Aorta (tissue), 5 donors: Measurements from ENCODE around the gene LCE5A. TPM values are rescaled to one million over a fixed set of nuclear protein-coding genes. Genes with fewer than 3 reads are reported as not detected.
"Not testable (repeated sequence)": the region's sequence is repeated elsewhere in the genome, so short reads cannot be mapped to it uniquely, and the experiment has no call there.

Source experiments
- ATAC-seq: fragments of 200-7000 bp; cut with Tn5 transposase; one replicate; pipeline ENCODE4 v1.9.1; 2022; ENCODE audit warnings: moderate library complexity; ENCODE audit not compliant: low FRiP score
- DNase-seq, 2 donors: peaks; one replicate each; pipeline ENCODE4 v3.0.0-alpha.2; 2020
- H3K27ac ChIP-seq, 2 donors: one replicate each; pipeline ENCODE4 v1.5.1; 2013; ENCODE audit warnings: low read length in 2 of 2, mild to moderate bottlenecking in 2 of 2, moderate library complexity in 2 of 2, control low read depth in 1 of 2, inconsistent platforms in 1 of 2, low read depth in 1 of 2
- H3K27me3 ChIP-seq, 2 donors: one replicate each; pipeline ENCODE4 v1.6.1; 2013; ENCODE audit warnings: control low read depth in 1 of 2, low read length in 1 of 2, mild to moderate bottlenecking in 1 of 2, moderate library complexity in 1 of 2; ENCODE audit not compliant: insufficient read depth in 2 of 2, control insufficient read depth in 1 of 2
- H3K36me3 ChIP-seq, 2 donors: one replicate each; pipeline ENCODE4 v1.6.1; 2013; ENCODE audit warnings: control low read depth in 1 of 2, low read length in 1 of 2, mild to moderate bottlenecking in 1 of 2; ENCODE audit not compliant: insufficient read depth in 2 of 2, control insufficient read depth in 1 of 2
- H3K4me1 ChIP-seq, 2 donors: one replicate each; pipeline ENCODE4 v1.6.1; 2013; ENCODE audit warnings: low read length in 2 of 2, control low read depth in 1 of 2, mild to moderate bottlenecking in 1 of 2, moderate library complexity in 1 of 2; ENCODE audit not compliant: insufficient read depth in 2 of 2, control insufficient read depth in 1 of 2
- H3K4me3 ChIP-seq, 2 donors: one replicate each; pipeline ENCODE4 v1.5.1; 2013; ENCODE audit warnings: low read length in 2 of 2, control low read depth in 1 of 2, mild to moderate bottlenecking in 1 of 2
- H3K9me3 ChIP-seq: one replicate; pipeline ENCODE4 v1.6.1; 2013; ENCODE audit warnings: mild to moderate bottlenecking, low read length; ENCODE audit not compliant: control insufficient read depth
- WGBS, 2 donors: extraction: QIAGEN DNeasy Blood & Tissue Kit; methylation state at CpG; one replicate each; pipeline ENCODE4 v1.1.7; 2013; 5-methylcytosine and 5-hydroxymethylcytosine counted together
- intact Hi-C, 2 donors: fragments of 100-400 bp; cut with DNase I; formaldehyde crosslinking; loops; one replicate each; pipeline versions ENCODE4 v1.14.2 to v1.15.0; 2022
- polyA plus RNA-seq, 2 donors: library from polyadenylated mRNA; stranded (reverse); fragments of 200-250 nt; gene quantifications; one replicate each; pipeline ENCODE4 v1.2.3, GENCODE V29; 2013
- total RNA-seq, 2 donors: library from RNA; stranded (reverse); fragmentation: NEBNext Ultra II Directional; extraction: Animal tissue kit (Norgen Biotek cat#: 25700); gene quantifications; one replicate each; pipeline ENCODE4 v1.2.1, GENCODE V29; 2021
- donor health status: healthy with polysubstance abuse.
- donor health status: Bipolar disorder and iron deficiency.
- donor health status: DM: no; HTN: no; CAD: no.
- donor health status: DM: no; HTN: no; CAD: no.
- donor health status: DM: yes; HTN: yes; CAD: no.

LCE5A gene
- total and polyA plus RNA-seq, 4 donors = 0.15 TPM; not detected in 3

DNA sequence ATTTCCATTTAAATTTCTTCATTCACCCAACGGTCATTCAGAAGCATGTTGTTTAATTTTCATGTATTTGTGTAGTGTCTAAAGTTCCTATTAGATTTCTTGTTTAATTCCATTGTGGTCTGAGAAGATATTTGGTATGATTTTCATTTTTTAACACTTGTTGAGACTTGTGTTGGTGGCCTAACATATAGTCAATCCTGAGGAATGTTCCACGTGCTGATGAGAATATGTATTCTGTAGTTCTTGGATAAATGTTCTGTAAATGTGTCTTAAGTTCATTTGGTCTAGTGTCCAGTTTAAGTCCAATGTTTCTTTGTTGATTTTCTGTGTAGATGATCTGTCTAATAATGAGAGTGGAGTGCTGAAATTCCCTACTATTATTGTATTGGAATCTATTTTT, 22.7 kb upstream of the LCE5A start:
- no peaks in the 10 kb centered on the region for H3K9me3 ChIP-seq
- H3K27ac ChIP-seq = no peak overlapping the region
- DNase-seq (no peak), ATAC-seq (no peak)
- 81 to 88% methylated on average over 2 of the region's 2 CpGs for WGBS, 2 donors
- H3K27me3 ChIP-seq = peaks cover 0 to 2% of the 10 kb centered on the region in 2 donors
- no peak overlapping the region for H3K4me3 ChIP-seq
- intact Hi-C loops = no loop called here
- no peaks in the 10 kb centered on the region for H3K4me1 ChIP-seq
- H3K36me3 ChIP-seq = no peaks in the 10 kb centered on the region

DNA sequence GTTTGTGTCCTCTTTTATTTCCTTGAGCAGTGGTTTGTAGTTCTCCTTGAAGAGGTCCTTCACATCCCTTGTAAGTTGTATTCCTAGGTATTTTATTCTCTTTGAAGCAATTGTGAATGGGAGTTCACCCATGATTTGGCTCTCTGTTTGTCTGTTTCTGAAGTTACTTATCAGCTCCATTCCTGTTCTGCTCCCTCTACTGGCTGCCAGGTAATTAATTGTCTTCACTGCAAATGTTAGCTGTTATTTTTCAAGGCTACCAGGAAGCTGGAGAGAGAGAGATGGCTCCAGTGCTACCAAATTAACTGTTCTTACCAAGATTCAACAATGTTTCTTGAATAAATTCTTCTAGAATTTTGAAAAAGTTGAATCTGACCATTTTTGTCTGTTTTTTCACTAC, 19.1 kb upstream of the LCE5A start:
- H3K27ac ChIP-seq, H3K9me3 ChIP-seq, H3K27me3 ChIP-seq, intact Hi-C loops, H3K4me1 ChIP-seq, ATAC-seq, H3K36me3 ChIP-seq, H3K4me3 ChIP-seq, DNase-seq: not testable (repeated sequence)

DNA sequence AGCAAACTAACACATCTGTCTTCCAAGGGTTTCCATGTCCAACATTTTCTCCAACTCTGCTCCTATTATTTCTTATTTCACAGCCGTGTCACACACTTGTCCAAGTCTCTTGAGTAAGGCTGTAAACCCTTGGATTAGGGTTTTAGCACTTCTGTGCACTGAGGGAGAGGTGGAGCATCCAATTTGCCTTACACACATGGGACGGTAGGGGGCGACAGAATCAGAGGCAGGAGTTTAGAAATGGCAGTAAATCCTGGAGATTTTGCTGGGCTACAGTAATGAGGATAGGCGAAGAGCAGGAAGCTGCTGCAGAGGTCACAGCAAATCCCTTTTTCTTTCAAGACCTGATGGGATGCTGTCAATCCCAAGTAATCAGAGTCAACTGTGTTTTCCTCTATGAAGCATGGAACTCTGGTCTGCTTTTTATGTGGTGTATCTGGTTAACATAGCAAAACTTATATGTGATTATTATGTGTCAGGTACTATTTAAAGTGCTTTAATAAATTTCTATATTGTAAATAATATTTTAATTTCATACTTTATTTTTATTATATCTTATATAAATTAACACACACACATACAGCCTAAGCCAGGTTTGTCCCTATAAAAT, 15.4 kb upstream of the LCE5A start:
- intact Hi-C loops = no loop called here
- WGBS, 2 donors = 30 to 33% methylated on average over 4 of the region's 4 CpGs
- no peak for ATAC-seq

DNA sequence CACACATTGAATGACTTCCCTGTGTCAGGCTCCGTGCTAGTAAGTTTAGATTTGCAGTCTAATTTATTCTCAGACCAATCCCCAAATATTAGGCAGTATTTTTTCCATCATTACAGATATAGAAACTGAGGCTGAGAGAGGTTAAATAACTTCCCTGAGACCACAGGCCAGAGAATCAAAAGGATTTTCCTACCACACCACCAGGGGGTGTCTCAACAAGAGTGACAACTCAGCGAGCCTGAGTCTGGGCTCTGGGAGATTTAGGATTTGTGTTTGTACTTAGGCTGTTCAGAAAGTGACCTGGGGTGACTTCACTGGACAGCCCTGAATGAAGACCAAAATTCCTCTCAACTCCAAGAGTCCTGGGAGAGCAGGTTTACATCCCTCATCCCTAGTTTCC, 13.3 kb upstream of the LCE5A start:
- WGBS, 2 donors = 23 to 29% methylated on average over 2 of the region's 2 CpGs
- no peak overlapping the region for H3K27ac ChIP-seq
- no peak overlapping the region for H3K4me3 ChIP-seq
- H3K9me3 ChIP-seq = no peaks in the 10 kb centered on the region
- H3K27me3 ChIP-seq = no peaks in the 10 kb centered on the region
- ATAC-seq = no peak
- intact Hi-C loops = no loop called here
- no peaks in the 10 kb centered on the region for H3K36me3 ChIP-seq
- no peaks in the 10 kb centered on the region for H3K4me1 ChIP-seq
- DNase-seq = no peak

More for the DNA sequence above, 15.4 kb upstream of the LCE5A start:
- no peak for DNase-seq
- Histone ChIP-seq H3K4me3 (no peak overlapping the region), H3K4me1 (no peaks in the 10 kb centered on the region), H3K9me3 (no peaks in the 10 kb centered on the region), H3K27me3 (no peaks in the 10 kb centered on the region), H3K27ac (no peak overlapping the region), H3K36me3 (no peaks in the 10 kb centered on the region)

DNA sequence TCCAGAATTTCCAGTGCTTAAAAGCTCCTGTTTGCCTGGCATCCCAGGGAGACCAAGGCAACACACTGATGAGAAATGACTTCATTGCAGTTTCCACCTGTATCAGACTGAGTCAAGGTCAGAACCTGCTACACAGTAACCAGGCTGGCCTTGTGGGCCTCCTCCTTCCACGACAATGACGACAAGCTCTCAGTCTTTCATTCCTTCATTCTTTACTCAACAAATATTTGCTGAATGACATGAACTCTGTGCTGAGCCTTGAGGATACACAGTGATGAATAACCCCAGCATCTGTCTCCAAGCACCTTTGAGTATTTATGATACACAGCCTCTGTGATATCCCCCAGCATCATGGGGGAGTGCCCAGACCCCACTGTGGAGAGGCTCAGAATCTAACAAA, 8.9 kb upstream of the LCE5A start:
- 51 to 58% methylated on average over 2 of the region's 2 CpGs for WGBS, 2 donors
- no peaks in the 10 kb centered on the region for H3K36me3 ChIP-seq
- no peaks in the 10 kb centered on the region for H3K27me3 ChIP-seq
- no peak overlapping the region for H3K27ac ChIP-seq
- intact Hi-C loops = no loop called here
- no peaks in the 10 kb centered on the region for H3K4me1 ChIP-seq
- H3K4me3 ChIP-seq = no peak overlapping the region
- ATAC-seq (no peak), DNase-seq (no peak)
- no peaks in the 10 kb centered on the region for H3K9me3 ChIP-seq

DNA sequence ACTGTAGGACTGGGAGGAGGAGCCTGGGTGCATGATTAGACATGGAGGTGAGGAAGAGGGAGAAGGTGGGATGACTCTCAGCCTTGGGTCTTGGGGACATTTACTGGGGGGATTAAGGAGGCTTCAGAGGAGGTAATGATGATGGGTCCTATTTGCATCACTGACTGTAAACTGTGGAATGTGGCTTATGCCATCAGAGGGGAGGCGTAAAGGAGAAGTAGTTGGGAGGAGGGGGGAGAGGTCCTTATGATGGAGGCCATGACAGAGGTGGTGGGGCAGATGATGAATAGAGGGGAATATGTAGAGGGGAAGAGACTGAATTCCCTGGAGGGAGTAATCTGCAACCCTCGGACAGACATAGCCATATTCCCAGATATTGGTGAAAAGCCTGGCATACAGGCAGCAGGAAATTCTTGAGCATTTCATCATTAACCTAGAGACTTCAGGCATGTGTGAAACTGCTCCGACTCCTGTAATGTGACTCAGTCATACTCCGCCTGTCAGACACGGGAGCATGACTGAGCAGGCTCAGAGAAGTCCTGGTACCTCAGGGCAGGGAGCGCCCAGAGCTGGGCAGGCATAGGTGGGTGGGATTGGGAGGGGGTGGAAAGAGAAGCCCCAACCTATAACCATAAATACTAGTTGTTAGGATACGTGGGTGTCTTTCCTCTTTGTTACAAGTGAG, 8.0 kb upstream of the LCE5A start:
- ATAC-seq (no peak), DNase-seq (no peak)
- no peak overlapping the region for H3K4me3 ChIP-seq
- no peaks in the 10 kb centered on the region for H3K36me3 ChIP-seq
- H3K27me3 ChIP-seq = no peaks in the 10 kb centered on the region
- H3K4me1 ChIP-seq = no peaks in the 10 kb centered on the region
- H3K9me3 ChIP-seq = no peaks in the 10 kb centered on the region
- intact Hi-C loops = no loop called here
- 63 to 68% methylated on average over 7 of the region's 7 CpGs for WGBS, 2 donors
- H3K27ac ChIP-seq = no peak overlapping the region

DNA sequence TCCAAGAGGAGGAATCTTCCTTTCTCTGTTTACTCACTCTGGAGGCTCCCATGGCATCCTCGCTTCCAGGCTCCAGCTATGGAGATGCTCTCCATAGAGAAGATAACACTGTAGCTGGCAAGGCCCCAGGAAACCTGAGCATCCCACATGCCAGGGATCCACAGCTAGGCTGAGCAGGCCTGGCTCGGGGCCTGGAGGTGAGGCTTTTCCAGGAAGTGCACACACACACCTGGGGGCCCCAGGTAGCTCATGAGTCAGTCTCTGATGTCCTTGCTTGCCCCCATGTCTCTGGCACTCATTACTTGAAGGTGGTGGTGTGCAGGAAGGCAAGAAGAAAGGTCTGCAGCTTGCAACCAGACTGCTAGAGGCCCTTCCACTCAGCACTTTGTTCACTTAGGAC, 5.5 kb upstream of the LCE5A start:
- intact Hi-C loops = no loop called here
- 76 to 78% methylated on average over 2 of the region's 2 CpGs for WGBS, 2 donors
- Histone ChIP-seq H3K9me3 (no peaks in the 10 kb centered on the region), H3K4me3 (no peak overlapping the region), H3K27ac (no peak overlapping the region), H3K4me1 (no peaks in the 10 kb centered on the region), H3K27me3 (no peaks in the 10 kb centered on the region), H3K36me3 (no peaks in the 10 kb centered on the region)
- DNase-seq (no peak), ATAC-seq (no peak)

DNA sequence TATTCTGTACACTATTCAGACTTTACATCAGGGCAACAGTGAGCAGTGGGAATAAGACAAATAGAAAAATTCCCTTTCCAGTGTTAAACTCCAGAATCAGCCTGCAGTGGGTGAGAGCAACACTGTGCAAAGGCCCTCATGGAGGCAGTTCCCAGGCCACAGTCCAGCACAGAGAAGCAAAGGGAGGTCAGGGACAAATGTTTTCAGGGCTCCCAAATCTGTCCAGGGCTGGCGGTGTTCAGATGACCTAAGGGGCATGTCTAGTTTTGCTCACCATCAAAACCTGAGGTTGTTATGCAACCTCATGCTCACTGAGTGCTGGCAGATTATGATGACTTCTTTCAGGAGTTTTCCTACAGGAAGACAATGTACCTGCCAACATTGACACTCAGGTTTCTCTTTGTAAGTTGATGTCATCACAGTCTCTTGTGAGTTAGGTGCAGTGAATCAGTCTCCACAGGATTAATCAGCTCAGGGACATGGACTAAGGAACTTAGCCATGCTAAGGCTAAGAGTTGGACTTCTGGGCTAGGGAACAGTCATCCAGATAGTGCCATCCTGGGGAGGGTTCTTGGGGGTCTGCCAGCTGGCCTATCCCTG, 3.6 kb upstream of the LCE5A start:
- Histone ChIP-seq H3K27ac (no peak overlapping the region), H3K4me1 (no peaks in the 10 kb centered on the region), H3K9me3 (no peaks in the 10 kb centered on the region), H3K27me3 (peaks cover 0 to 1% of the 10 kb centered on the region in 2 donors), H3K36me3 (no peaks in the 10 kb centered on the region), H3K4me3 (no peak overlapping the region)
- DNase-seq = no peak
- intact Hi-C loops = no loop called here
- 70 to 86% methylated on average over 1 of the region's 1 CpG for WGBS, 2 donors
- ATAC-seq = no peak

DNA sequence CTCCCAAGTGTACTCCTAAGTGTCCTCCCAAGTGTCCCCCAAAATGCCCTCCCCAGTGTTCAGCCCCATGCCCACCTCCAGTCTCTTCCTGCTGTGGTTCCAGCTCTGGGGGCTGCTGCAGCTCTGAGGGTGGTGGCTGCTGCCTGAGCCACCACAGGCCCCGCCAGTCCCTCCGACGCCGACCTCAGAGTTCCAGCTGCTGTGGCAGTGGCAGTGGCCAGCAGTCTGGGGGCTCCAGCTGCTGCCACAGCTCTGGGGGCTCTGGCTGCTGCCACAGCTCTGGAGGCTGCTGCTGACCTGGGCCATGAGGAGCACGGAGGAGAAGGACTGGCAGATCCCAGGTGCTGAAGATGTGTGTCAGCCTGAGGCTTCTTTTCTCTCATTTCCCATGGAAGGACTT, 993 bp downstream of the LCE5A start:
- Histone ChIP-seq H3K27me3 (peaks cover 0 to 1% of the 10 kb centered on the region in 2 donors), H3K4me3 (no peak overlapping the region), H3K36me3 (no peaks in the 10 kb centered on the region), H3K27ac (no peak overlapping the region), H3K4me1 (no peaks in the 10 kb centered on the region), H3K9me3 (no peaks in the 10 kb centered on the region)
- WGBS, 2 donors = 84% methylated on average over 5 of the region's 5 CpGs
- intact Hi-C loops = no loop called here
- DNase-seq = no peak
- ATAC-seq = no peak
